GM18519 (cell line): ENCODE results near the gene PARVG.

ENCODE experiments used
- ATAC-seq: cut with Tn5 transposase; IDR thresholded peaks from one replicate; pipeline ENCODE4 v1.9.1; 2021; ENCODE audit warnings: mild to moderate bottlenecking, moderate library complexity; ENCODE audit not compliant: unreplicated experiment, low FRiP score

Gene PARVG

DNA sequence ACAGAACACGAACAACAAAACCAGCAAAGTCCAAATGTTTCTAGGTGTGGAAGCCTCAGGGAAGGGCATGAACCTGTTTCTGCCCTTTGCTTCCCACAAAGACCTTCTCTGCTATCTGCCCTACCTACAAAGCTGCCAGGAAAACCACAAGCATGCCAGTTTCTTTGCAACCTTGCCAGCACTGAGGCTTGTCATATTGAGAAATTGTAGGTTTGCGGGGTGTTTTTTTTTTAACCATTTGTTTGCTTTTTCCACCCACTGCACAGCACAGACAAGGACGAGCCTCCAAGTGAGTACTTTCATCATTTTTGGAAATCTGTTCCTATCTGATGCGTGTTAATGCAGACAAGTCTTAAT is 12.8 kb downstream of the PARVG start:
- no peak for ATAC-seq

DNA sequence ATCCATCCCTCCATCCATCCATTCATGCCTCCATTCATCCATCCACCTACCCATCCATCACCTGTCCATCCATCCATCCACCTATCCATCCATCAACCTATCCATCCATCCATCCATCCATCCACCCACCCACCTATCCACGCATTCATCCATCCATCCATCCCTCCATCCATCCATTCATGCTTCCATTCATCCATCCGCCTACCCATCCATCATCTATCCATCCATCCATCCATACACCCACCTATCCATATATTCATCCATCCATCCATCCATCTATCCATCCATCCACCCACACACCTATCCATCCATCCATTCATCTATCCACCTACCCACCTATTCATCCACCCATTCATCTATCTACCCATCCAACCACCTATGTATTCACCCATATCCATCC is 13.8 kb downstream of the PARVG start:
- ATAC-seq, result no peak

DNA sequence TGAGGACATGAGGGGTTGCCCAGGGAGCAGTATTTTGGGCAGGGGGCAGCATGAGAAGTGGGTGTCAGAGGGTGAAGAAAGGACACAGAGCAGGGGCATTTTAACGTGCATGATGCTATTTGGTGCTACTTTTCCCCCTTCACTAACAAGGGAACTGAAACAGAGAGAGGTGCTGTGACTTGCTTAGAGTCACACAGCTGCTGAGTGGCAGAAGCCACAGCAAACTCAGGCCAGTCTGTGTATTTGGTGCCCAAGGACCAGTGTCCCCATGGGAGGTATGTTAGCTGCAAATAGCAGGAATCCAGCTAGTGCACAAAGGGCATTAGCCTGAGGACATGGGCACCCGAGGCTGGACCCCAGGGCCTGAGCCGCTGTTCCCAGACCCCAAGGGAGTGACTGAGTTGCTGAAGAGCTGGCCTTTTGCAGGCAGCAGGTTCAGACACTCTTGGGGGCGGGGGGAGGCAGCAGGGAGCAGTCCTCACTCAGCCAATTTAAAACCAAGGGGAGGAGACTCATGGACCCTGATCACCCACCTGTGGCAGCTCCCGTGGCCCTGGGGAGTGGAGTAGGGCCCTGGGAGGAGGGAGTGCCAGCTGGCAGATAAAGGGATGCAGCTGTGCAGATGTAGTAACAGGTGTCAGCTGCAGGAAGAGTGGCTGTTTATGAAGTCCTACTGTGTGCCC is 14.6 kb downstream of the PARVG start:
- ATAC-seq, result no peak

DNA sequence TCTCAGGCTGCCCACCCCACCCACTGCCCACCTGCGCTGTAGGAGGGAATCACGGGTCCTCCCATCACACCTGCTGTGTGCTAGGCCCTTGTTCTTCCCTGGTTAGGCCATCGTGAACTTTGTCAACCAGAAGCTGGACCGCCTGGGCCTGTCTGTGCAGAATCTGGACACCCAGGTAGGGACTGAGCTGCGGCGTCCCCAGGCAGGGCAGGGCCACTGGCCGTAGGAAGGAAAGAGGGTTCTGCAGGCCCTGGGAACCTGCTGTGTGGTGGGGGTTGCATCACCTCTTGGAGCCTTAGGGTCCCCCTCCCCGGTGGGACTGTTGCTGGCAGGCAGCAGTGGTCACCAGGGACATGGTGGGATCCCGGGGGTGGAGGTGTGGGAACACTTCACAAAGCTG is 15.5 kb downstream of the PARVG start:
- ATAC-seq, result no peak

DNA sequence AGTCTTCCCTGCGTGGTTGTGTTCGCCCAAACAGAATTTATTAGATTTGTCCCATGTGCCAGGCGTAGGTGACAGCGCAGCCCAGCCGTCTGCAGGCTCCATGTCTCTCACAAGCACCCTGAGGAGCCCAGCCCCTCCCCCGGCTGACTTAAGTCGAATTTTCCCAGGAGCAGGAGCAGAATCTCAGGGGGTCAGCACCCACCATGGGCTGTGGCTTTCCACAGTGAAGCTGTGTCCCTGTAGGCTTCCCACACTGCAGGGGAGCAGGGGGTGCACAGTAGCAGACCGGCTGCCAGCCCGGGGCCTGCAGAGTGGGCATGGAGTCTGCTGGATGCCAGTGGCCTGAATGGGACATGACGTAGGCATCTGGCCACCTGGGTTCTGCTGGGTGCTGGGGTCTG is 16.0 kb downstream of the PARVG start:
- no peak for ATAC-seq

DNA sequence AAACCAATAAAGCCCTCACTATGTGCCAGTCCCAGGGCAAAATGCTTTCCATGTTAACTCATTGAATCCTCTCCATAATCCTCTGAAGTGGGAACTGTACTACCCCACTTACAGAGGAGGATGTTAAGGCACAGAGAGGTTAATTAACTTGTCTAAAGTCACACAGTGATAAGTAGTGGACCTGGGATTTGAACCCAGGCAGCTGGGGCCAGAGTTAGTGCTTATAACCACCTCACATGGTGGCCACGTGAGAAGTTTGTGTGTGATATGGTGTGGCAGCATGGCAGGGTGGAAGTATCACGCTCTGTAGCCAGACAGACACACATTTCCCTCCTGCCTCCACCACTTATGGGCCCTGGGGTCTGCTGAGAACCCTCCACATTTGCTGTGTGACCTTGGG is 16.5 kb downstream of the PARVG start:
- ATAC-seq, result no peak

DNA sequence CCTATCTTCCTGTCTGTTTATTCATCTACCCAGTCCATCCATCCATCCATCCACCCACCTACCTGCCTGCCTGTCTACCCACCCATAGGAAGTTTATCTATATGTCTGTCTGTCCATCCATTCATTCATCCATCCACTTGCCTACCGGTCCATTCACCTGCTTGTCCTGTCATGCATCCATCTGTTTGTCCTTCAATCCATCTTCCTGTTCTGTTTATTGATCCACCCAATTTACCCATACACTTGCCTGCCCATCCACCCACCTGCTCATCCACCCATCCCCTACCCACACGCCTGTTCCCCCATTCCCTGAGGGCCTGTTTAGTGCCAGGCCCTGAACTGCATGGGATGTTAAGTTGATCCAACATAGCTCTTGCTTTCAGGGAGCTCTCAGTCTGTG is 18.4 kb downstream of the PARVG start:
- no peak for ATAC-seq

DNA sequence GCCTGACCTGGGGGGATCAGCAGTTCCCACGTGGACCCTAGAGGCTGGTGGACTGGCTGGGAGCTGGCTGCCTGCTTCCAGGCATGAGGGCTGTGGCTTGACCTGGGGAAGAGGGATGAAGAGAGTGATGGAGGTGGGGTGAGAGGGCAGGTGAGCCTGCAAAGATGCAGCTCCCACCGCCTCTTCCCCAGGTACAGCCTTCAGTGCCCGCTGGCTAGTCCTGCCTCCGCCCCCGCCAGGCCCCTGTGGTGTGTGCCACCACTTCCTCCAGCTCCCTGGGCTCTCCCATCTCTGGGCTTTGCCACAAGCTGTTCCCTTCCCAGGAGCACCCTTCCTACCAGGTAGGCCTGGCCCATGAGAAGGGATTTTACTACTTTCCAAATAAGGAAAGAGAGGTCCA is 19.1 kb downstream of the PARVG start:
- no peak for ATAC-seq

DNA sequence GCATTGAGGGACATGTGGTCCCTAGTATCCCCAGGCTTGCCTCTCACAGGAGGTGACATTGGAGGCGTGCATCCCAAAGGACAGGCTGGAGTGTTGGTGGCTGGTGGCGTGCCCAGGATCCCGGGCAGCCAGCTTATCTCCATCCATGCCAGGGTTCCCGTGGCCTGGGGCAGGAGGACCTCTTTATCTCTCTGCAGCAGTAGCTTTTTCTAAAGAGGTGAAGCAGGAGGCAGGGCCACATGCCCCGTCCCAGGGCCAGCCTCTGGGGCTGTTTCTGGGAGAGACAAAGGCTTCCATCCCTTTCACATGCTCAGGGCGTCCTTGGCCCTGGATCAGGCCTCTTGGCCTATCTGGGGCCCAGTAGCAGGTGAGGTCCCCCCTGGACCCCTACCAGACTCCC is 19.7 kb downstream of the PARVG start:
- ATAC-seq, result no peak

DNA sequence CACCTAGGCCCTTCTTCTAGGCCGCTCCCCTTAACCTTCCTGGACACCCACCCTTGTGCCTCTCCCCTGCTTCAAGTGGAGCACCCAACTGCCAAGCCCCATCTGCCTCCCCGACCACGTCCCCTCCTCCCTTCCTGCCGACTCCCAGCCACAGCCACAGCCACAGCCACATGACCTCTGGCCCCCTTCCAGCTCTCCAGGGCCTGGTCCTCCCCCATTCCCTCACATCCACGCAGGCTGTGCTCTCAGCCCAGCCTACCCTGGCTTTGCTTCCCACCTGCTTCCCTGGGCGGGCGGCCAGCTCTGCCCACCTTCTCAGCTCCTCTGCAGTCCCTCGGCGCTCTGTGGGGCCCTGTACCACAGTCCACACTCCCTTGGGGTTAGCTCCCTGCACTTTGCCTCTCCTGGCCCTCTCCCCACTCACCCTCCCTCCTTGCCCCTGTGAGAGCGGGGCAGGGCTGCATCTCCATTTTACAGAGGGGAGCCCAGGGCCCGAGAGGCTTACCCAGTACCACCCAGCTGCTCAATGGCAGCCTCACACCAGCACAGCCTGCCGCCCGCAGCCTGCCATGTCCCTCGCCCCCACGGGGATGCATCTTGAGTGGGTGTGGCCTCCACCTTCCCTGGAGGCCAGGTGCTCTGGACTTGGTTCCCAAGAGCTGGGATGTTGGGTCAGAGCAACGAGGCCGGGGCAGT is 20.3 kb downstream of the PARVG start:
- ATAC-seq, result no peak

DNA sequence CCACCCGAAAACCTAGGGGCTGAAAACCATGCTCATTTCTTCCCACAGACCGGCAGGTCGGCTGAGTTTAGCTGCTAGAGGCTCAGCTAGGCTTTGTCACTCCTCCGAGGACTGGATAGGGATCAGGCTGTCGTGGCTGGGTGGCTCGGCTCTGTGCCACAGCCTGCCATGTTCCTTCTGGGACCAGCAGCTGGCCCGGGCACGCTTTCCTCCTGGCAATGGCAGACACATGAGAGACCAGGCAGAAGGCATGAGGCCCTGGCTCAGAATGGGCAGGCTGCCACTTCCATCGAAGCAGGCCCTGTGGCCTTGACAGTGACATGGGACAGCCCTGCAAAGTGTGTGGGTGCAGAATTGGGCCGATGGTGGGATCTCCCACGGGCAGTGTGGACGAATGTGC is 20.9 kb downstream of the PARVG start:
- no peak for ATAC-seq

DNA sequence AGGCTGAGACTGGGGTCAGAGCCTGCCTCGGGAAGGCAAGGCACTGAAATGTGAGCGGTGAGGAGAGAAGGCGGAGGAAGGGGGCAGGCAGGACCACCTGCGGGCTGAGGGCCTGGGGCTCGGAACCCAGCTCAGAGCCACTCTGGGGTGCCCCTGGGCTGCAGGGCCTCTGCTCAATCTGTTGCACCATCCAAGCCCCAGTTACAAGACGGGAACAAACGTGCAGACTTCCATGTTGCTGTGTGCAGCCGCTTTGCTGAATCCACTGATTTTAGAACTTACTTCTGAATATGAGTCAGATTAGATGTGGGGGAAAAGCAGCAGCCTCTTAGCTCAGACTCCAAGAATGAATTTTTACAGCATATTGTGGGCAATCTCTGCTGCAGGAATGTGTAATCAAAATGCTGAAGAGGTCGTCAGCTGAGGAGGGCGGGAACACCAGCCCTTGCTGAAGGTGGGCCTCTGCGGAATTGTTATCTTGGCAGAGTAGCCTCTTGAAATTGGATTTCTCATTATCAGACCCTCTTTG is 21.6 kb downstream of the PARVG start:
- ATAC-seq, result no peak

DNA sequence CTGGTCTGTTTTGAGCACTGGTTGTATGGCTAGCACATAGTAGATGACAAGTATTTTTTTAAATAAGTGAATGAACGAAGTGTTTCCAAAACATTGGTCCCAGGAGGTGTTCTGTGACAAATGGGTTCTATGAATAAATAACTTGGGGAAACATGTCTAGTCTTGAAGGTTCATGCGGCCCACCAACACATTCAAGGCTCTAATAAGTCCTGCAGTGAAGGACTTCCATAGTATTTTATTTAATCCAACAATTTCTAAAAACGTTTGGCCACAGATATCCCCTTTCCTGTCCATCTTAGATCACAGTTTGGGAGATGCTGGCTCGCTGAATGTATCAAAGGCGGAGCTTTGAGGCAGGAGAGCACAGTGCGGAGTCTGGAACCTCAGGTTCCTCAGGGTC is 22.5 kb downstream of the PARVG start:
- ATAC-seq, result no peak

DNA sequence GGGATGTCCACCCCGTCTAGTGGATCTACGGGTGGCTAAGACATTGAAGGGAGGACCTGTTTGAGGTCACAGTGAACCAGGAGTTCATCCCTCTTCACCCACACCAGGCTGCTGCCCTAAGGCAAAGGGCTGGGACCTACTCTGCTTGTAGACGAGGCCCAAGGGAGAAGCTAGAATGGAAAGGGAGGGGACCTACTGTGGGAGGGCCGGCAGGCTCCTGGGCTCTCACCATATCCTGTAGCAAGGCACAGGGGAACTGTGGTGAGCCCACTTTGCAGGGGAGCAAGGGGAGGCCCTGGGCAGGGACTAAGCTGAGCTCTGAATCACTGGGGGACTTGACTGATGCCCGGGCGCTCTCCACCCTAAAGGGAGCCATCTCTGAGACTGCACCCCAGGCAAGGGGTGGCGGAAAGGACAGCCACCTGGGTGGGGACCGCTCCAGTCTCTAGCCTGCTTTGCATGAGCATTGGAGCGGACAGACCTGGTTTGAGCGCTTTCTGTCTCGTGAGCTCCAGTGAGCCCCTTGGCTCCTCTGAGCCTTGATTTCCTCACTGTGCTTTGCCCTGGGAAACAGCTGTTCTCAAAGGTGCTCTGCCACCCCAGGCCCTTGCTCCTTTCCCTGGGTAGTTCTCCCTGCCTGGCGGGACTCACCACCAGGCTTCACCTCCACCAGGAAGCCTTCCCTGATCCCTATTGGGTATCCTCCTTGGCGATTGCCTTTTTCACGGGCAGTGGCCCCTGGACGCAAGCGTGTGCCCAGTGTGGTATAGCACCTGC is 24.2 kb downstream of the PARVG start:
- ATAC-seq, result no peak

DNA sequence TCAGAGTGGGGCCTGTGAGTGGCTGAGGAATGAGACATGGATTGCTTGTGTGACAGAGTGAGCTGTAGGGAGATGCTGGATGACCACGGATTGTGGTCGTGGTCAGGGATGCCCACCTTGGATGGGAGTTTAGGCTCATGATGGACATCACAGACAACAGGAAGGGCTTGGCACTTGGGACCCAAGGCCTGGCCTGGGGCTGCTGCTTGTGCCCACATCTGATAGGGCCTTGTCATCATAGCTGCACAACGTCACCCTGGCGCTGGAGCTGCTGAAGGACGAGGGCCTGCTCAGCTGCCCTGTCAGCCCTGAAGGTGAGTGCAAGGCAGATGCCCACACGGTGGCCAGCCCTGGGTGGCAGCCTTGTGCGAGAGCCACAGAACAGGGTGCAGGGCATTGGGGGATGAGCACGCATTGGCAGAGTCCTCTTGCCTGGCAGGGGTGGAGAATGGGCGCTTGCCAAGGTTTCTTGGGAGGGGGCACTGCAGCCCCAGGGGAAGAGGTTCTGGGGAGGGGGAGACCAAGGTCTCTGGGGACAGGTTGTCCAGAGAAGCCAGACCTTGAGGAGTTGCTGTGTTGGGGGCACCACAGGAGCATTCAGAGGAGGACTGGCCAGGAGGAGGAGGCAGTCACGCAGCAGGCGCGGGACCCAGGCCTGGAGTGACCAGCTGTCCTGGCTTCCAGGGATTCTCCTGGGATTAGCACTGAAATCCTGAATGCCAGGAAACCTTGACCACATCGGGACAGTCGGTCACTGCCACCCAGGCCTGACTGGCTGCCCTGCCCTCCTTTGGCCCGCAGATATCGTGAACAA is 25.0 kb downstream of the PARVG start:
- no peak for ATAC-seq

DNA sequence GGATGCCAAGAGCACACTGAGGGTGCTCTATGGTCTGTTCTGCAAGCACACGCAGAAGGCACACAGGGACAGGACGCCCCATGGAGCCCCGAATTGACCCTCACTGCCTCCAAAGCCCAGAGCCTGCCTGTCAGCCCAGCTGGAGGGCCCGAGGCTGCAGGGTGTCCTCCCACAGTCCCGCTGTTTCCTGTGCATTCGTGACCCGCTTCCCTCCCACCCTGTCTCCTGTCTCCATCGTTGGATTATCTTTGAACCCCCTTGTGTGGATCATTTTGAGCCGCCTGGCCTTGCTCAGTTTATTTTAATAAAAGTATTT is 25.6 kb downstream of the PARVG start:
- ATAC-seq, result no peak

DNA sequence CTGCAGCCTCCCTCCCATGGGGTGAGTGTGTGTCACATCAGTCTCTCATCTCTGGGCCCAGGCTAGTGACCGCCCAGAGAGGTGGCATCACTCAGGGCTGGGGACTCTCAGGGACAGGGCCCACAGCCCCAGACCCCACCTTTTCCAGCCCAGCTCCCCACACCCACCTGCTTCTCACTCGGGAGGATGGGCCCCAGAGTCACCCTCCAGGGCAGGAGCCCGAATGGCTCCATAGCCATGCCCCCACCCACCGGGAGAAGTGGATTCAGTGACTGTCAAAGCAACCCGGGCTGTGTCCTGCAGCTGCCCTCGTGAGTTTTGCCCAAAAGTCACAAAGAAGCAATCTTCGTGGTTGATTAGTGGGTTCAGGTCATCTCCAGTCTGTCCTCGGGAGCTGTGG is 26.0 kb downstream of the PARVG start:
- no peak for ATAC-seq

DNA sequence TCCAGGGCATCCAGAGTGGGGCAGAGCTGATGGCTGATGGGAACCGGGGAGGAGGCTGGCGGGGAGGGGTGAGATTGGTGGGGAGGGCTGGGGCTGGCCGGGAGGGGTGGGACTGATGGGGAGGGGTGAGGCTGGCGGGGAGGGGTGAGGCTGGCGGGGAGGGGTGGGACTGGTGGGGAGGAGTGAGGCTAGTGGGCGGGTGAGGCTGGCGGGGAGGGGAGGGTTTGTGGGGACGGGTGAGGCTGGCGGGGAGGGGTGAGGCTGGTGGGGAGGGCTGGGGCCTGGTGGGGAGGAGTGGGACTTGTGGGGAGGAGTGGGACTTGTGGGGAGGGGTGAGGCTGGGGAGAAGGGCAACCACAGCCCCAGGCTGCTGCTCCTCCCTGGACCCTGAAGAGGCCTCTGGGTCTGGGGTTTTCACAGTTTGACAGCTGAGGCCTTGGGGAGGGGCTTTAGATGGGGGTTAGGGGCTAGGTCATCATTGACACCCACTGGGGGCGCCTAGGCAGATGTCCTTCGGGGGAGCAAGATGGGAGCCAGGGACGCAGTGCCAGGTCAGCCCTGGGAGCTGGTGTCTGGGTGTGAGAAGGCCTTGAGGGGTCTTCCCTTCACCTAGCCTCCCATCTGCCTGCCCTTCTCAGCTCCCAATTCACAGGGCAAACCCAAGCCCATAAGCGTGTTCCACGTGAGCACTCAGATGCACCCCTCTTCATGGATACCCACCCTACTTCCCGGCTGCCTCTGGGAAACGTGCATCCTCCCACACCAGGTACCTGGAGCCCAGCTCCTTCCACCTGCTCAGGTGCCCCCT is 26.7 kb downstream of the PARVG start:
- ATAC-seq, result no peak

DNA sequence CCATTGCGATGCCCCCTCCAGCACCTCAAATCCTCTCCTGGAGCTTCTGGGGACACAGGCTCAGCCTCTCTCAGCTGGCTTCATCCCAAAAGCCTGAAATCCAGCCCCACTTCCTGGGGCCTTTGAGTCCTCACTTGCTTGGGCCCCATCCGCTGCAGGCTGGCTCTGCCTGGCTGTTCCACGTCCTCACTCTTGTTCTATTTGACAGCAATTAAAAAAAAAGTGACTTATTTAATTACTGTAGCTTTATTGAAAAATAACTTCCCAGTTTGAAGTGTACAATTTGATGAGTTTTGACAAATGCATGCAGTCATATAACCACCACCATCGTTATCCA is 27.2 kb downstream of the PARVG start:
- no peak for ATAC-seq

DNA sequence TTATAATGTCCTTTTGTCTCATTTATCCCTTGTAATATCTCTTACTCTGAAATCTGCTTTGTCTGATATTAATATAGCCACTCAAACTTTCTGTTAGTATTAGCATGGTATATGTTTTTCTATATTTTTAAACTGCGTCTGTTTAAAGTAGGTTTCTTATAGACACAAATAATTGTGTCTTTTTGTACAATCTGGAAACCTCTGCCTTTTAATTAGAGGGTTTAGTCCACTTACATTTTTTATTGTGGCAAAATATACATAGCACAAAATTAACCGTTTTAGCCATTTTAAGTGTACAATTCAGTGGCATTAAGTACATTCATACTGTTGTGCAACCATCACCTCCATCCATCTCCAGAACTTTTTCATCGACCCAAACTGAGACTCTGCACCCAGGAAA is 28.6 kb downstream of the PARVG start:
- no peak for ATAC-seq
